A549 (cell line): ENCODE measurements around the gene ESYT2. TPM values are rescaled to one million over a fixed set of nuclear protein-coding genes. Genes with fewer than 3 reads are reported as not detected.
A peak's percentile ranks its signal among the peaks of the same experiment; 100 is the strongest.

Experiments
- ATAC-seq, 2 experiments: fragments of 200-7000 bp in 1 of 2; fragments of >200 bp in 1 of 2; cut with Nextera tagmentation in 1 of 2; cut with Tn5 transposase in 1 of 2; 3 replicates each; pipeline versions ENCODE4 v1.8.0 to v1.9.1; 2018 to 2020; ENCODE audit warnings: mild to moderate bottlenecking in 1 of 2, moderate library complexity in 1 of 2
- CTCF ChIA-PET: fragments of 300-600 bp; sonication (Branson Sonifier 250); formaldehyde crosslinking; extraction: SDS; loops from one replicate; lab custom pipeline; 2021; ENCODE audit warnings: antibody characterized with exemption, inconsistent platforms; lab: Yijun Ruan, JAX
- POLR2A ChIA-PET: fragments of 350-600 bp; formaldehyde crosslinking; extraction: SDS; loops from one replicate; lab custom pipeline; 2021; ENCODE audit warnings: antibody characterized with exemption, inconsistent platforms; lab: Yijun Ruan, JAX
- DNase-seq, 2 experiments: peaks; one replicate each; pipeline versions ENCODE4 v3.0.0 to v3.0.0-alpha.2; 2011 to 2016; ENCODE audit warnings: low read depth in 1 of 2, low spot score in 1 of 2
- FAIRE-seq: peaks from 2 replicates; lab custom pipeline; 2011; peaks lifted over from hg19 to GRCh38; lab: Jason Lieb, UNC
- H3K27ac ChIP-seq, 2 experiments: fragments of >200 bp; sonication (Bioruptor Twin); formaldehyde crosslinking; 3 replicates each; pipeline ENCODE4 v1.5.1; 2016 to 2017
- H3K4me1 ChIP-seq: fragments of >200 bp; sonication (Bioruptor Twin); formaldehyde crosslinking; 3 replicates; pipeline ENCODE4 v1.6.1; 2016
- H3K4me2 ChIP-seq: fragments of >200 bp; sonication (Bioruptor Twin); formaldehyde crosslinking; 3 replicates; pipeline ENCODE4 v1.6.1; 2016
- H3K4me3 ChIP-seq: fragments of >200 bp; sonication (Bioruptor Twin); formaldehyde crosslinking; 3 replicates; pipeline ENCODE4 v1.5.1; 2016
- H3K9me3 ChIP-seq: fragments of >200 bp; sonication (Bioruptor Twin); formaldehyde crosslinking; 3 replicates; pipeline ENCODE4 v1.6.1; 2016
- CHD2 ChIP-seq: fragments of 150-350 bp; IDR thresholded peaks from 2 replicates; pipeline ENCODE4 v1.6.1; 2014; ENCODE audit warnings: low read length; ENCODE audit not compliant: partially characterized antibody
- EP300 ChIP-seq, 2 experiments: fragments of >200 bp; sonication (Bioruptor Twin); formaldehyde crosslinking; IDR thresholded peaks; 2 replicates in 1 of 2; 3 replicates in 1 of 2; pipeline ENCODE4 v1.6.1; 2016 to 2017
- FOSL2 ChIP-seq, 2 experiments: fragments of 450-650 bp in 1 of 2; fragments of >200 bp in 1 of 2; sonication (Bioruptor Twin) in 1 of 2; formaldehyde crosslinking; IDR thresholded peaks; 2 replicates each; pipeline versions ENCODE4 v1.5.0 to v1.6.1; 2016 to 2020; ENCODE audit warnings: mild to moderate bottlenecking in 1 of 2, moderate library complexity in 1 of 2
- GATA3 ChIP-seq: IDR thresholded peaks from 2 replicates; pipeline ENCODE4 v1.6.1; 2012; ENCODE audit warnings: borderline replicate concordance
- HDAC2 ChIP-seq: fragments of 200-600 bp; sonication (generic); IDR thresholded peaks from 2 replicates; pipeline ENCODE4 v1.6.1; 2016
- HEYL ChIP-seq: fragments of 250-450 bp; sonication (Bioruptor Pico); IDR thresholded peaks from 2 replicates; pipeline ENCODE4 v1.8.0; 2021; ENCODE audit warnings: mild to moderate bottlenecking, moderate library complexity
- HOXB13 ChIP-seq: fragments of 250-450 bp; sonication (Bioruptor Pico); IDR thresholded peaks from 2 replicates; pipeline ENCODE4 v1.5.0; 2020; ENCODE audit warnings: low read depth, mild to moderate bottlenecking, moderate library complexity
- KDM5A ChIP-seq: fragments of 200-600 bp; sonication (generic); IDR thresholded peaks from 2 replicates; pipeline ENCODE4 v1.6.1; 2016; ENCODE audit warnings: antibody characterized with exemption, mild to moderate bottlenecking
- MYC ChIP-seq: IDR thresholded peaks from 2 replicates; pipeline ENCODE4 v1.6.1; 2012; ENCODE audit warnings: mild to moderate bottlenecking, inconsistent platforms, low read length, improper control_type of control experiment, borderline replicate concordance
- NPAS2 ChIP-seq: fragments of 250-450 bp; sonication (Bioruptor Pico); IDR thresholded peaks from 2 replicates; pipeline ENCODE4 v1.8.0; 2022; ENCODE audit warnings: mild to moderate bottlenecking, moderate library complexity, borderline replicate concordance
- NR3C1 ChIP-seq: fragments of >200 bp; sonication (Bioruptor Twin); formaldehyde crosslinking; IDR thresholded peaks from 3 replicates; pipeline ENCODE4 v1.6.1; 2017
- POLR2A ChIP-seq: IDR thresholded peaks from 2 replicates; pipeline ENCODE4 v1.6.1; 2012; ENCODE audit warnings: mild to moderate bottlenecking, low read length
- POLR2AphosphoS2 ChIP-seq: conservative IDR thresholded peaks from 2 replicates; pipeline ENCODE4 v1.6.1; 2012; ENCODE audit warnings: low read length, improper control_type of control experiment, inconsistent platforms
- RFX5 ChIP-seq: fragments of 450-650 bp; IDR thresholded peaks from 2 replicates; pipeline ENCODE4 v1.7.1; 2014; ENCODE audit warnings: antibody characterized with exemption, mild to moderate bottlenecking, moderate library complexity
- SMC3 ChIP-seq: fragments of >200 bp; sonication (Bioruptor Twin); formaldehyde crosslinking; IDR thresholded peaks from 3 replicates; pipeline ENCODE4 v1.6.1; 2018; ENCODE audit warnings: inconsistent platforms
- TP53 ChIP-seq: fragments of 250-450 bp; sonication (Bioruptor Pico); IDR thresholded peaks from 2 replicates; pipeline ENCODE4 v1.5.0; 2021; ENCODE audit warnings: mild to moderate bottlenecking, moderate library complexity
- WGBS: methylation state at CpG from one replicate; pipeline ENCODE4 v1.1.6; 2017; ENCODE audit errors: missing lambda C conversion rate; 5-methylcytosine and 5-hydroxymethylcytosine counted together
- polyA plus RNA-seq, 4 experiments: library from polyadenylated mRNA; depleted of rRNA in 3 of 4; stranded (reverse); fragments of >200 nt; fragmentation: RNase III in 1 of 4; extraction: RNeasy Plus Mini Kit Qiagen cat#74134 plus additional on column Dnase treatment in 1 of 4; gene quantifications; 2 replicates in 3 of 4; 3 replicates in 1 of 4; pipeline ENCODE4 v1.2.3, GENCODE V29; 2011 to 2017
- TF ChIP-seq, protein P1 (sequence below): fragments of 200-600 bp; sonication (generic); IDR thresholded peaks from 2 replicates; pipeline ENCODE4 v1.6.1; 2016; ENCODE audit warnings: antibody characterized with exemption, mild to moderate bottlenecking, moderate library complexity
- TF ChIP-seq, protein P2 (sequence below): fragments of >200 bp; sonication (Bioruptor Twin); formaldehyde crosslinking; IDR thresholded peaks from 2 replicates; pipeline ENCODE4 v1.6.1; 2016
- TF ChIP-seq, protein P3 (sequence below): fragments of >200 bp; sonication (Bioruptor Twin); formaldehyde crosslinking; IDR thresholded peaks from 3 replicates; pipeline ENCODE4 v1.6.1; 2016
- TF ChIP-seq, protein P4 (sequence below): fragments of 250-450 bp; sonication (Bioruptor Pico); IDR thresholded peaks from 2 replicates; pipeline ENCODE4 v1.5.0; 2021; ENCODE audit warnings: mild to moderate bottlenecking, moderate library complexity, borderline replicate concordance
- TF ChIP-seq, protein P5 (sequence below): fragments of 250-450 bp; sonication (Bioruptor Pico); IDR thresholded peaks from 2 replicates; pipeline ENCODE4 v1.5.0; 2020; ENCODE audit warnings: low read depth, mild to moderate bottlenecking, moderate library complexity

The ESYT2 gene
- polyA plus RNA-seq, 2 of the 4 experiments (the other 2 are of a cell fraction), result 45.8 to 77.0 TPM

DNA sequence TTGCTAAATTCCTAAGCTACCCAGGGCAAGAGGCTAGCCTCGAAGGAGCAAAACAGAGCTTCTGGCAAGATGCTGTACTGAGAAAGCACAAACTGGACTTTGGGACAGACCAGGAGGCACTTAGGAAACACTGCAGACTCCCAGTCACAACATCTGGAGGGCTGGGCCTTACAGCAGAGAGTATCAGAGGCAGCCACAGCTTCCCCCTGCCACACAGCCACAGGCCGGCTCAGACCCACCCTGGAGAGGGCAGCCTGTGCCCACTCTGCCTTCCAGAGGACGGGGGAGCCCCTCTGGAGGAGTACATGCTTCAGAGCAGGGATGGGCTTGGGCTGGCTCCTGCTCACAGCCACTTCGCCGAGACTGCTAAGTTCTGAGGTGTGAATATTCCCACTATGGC, 17.4 kb downstream of the ESYT2 start (continued):
- TF ChIP-seq HOXB13 (CRISPR knock-in tag) (no peak), SMC3 (no peak), KDM5A (no peak), MYC (no peak)

DNA sequence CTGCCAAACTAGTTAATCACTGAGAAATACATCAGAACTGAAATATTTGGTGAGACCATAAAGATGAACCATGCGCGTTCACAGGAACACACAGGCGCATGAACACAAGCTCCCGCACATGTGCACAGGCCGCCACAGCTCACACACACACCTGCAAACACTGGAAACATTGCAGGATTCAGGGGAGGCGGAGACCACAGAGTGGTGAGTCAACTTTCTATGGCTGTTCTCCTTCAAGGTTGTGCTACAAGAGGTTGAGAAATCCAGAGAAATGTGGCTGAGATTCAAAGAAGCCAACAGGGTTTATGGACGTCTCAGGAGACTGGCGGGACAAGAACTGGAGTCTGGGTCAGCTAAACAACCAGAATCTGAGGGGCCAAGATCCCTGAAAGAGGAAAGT, 17.8 kb downstream of the ESYT2 start:
- H3K4me1 ChIP-seq, result peaks cover 57% of the 10 kb centered on the region
- FAIRE-seq (no peak), ATAC-seq (peak; percentile 70 to 75; a peak in 5 of 6 replicates), DNase-seq (peak in 1 of 2 experiments; percentile 55)
- WGBS, result 74% methylated on average over 8 of the region's 8 CpGs
- no peak overlapping the region for H3K4me3 ChIP-seq
- H3K9me3 ChIP-seq, result no peaks in the 10 kb centered on the region
- CTCF ChIA-PET, result interaction anchor here (1.0 to 1.7 kb wide), 4 partner anchors 8 to 165 kb away, joined by 3 read pairs; partner anchors contain the start of gene ESYT2
- POLR2A ChIA-PET, result interaction anchor here (0.6 to 1.5 kb wide), 3 partner anchors 18 to 106 kb away, joined by 4 to 6 read pairs (median 6); partner anchors contain the start of gene ESYT2
- peak overlapping the region; percentile 52 for H3K4me2 ChIP-seq
- peak overlapping the region; percentile 55 to 89 for H3K27ac ChIP-seq
- TF ChIP-seq POLR2A, result no peak
- TF ChIP-seq, protein P1, sequence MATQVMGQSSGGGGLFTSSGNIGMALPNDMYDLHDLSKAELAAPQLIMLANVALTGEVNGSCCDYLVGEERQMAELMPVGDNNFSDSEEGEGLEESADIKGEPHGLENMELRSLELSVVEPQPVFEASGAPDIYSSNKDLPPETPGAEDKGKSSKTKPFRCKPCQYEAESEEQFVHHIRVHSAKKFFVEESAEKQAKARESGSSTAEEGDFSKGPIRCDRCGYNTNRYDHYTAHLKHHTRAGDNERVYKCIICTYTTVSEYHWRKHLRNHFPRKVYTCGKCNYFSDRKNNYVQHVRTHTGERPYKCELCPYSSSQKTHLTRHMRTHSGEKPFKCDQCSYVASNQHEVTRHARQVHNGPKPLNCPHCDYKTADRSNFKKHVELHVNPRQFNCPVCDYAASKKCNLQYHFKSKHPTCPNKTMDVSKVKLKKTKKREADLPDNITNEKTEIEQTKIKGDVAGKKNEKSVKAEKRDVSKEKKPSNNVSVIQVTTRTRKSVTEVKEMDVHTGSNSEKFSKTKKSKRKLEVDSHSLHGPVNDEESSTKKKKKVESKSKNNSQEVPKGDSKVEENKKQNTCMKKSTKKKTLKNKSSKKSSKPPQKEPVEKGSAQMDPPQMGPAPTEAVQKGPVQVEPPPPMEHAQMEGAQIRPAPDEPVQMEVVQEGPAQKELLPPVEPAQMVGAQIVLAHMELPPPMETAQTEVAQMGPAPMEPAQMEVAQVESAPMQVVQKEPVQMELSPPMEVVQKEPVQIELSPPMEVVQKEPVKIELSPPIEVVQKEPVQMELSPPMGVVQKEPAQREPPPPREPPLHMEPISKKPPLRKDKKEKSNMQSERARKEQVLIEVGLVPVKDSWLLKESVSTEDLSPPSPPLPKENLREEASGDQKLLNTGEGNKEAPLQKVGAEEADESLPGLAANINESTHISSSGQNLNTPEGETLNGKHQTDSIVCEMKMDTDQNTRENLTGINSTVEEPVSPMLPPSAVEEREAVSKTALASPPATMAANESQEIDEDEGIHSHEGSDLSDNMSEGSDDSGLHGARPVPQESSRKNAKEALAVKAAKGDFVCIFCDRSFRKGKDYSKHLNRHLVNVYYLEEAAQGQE, result no peak
- no peak for TF ChIP-seq CHD2
- TF ChIP-seq POLR2AphosphoS2, result no peak
- TF ChIP-seq KDM5A, result no peak
- TF ChIP-seq, protein P2, sequence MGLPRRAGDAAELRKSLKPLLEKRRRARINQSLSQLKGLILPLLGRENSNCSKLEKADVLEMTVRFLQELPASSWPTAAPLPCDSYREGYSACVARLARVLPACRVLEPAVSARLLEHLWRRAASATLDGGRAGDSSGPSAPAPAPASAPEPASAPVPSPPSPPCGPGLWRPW, result no peak
- TF ChIP-seq, protein P3, sequence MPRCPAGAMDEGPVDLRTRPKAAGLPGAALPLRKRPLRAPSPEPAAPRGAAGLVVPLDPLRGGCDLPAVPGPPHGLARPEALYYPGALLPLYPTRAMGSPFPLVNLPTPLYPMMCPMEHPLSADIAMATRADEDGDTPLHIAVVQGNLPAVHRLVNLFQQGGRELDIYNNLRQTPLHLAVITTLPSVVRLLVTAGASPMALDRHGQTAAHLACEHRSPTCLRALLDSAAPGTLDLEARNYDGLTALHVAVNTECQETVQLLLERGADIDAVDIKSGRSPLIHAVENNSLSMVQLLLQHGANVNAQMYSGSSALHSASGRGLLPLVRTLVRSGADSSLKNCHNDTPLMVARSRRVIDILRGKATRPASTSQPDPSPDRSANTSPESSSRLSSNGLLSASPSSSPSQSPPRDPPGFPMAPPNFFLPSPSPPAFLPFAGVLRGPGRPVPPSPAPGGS, result no peak
- TF ChIP-seq GATA3, result no peak
- no peak for TF ChIP-seq TP53 (CRISPR knock-in tag)
- no peak for TF ChIP-seq RFX5
- no peak for TF ChIP-seq HDAC2
- no peak for TF ChIP-seq FOSL2 (IDR thresholded peaks at IDR 0.05)
- TF ChIP-seq FOSL2 (CRISPR knock-in tag; IDR thresholded peaks at IDR 0.05), result no peak
- no peak for TF ChIP-seq HEYL (CRISPR knock-in tag)
- no peak for TF ChIP-seq NR3C1

DNA sequence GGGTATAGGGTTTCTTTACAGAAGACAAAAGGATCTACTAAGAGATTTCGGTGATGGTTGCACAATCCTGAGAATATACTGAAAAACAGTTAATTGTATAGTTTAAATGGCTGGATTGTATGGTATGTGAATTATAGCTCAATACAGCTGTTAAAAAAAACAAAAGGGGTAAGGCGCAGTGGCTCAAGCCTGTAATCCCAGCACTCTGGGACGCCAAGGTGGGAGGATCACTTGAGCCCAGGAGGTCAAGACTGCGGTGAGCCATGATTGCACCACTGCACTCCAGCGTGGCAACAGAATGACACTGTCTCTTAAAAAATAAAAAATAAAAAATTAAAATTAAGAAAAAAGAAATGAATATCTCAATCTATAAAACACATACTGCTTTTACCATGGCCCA, 18.5 kb downstream of the ESYT2 start:
- peak overlapping the region; percentile 55 to 89; a peak in 5 of 6 replicates for H3K27ac ChIP-seq
- DNase-seq (no peak), FAIRE-seq (no peak), ATAC-seq (no peak)
- POLR2A ChIA-PET, result interaction anchor here (0.6 to 1.5 kb wide), 3 partner anchors 18 to 105 kb away, joined by 4 to 6 read pairs (median 6); partner anchors contain the start of gene ESYT2
- no peak for TF ChIP-seq RFX5
- TF ChIP-seq, protein P4, sequence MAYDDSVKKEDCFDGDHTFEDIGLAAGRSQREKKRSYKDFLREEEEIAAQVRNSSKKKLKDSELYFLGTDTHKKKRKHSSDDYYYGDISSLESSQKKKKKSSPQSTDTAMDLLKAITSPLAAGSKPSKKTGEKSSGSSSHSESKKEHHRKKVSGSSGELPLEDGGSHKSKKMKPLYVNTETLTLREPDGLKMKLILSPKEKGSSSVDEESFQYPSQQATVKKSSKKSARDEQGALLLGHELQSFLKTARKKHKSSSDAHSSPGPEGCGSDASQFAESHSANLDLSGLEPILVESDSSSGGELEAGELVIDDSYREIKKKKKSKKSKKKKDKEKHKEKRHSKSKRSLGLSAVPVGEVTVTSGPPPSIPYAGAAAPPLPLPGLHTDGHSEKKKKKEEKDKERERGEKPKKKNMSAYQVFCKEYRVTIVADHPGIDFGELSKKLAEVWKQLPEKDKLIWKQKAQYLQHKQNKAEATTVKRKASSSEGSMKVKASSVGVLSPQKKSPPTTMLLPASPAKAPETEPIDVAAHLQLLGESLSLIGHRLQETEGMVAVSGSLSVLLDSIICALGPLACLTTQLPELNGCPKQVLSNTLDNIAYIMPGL (CRISPR knock-in tag), result no peak
- TF ChIP-seq EP300 (IDR thresholded peaks at IDR 0.05), result no peak
- no peak for TF ChIP-seq HDAC2
- TF ChIP-seq NPAS2 (CRISPR knock-in tag), result no peak
- TF ChIP-seq, protein P5, sequence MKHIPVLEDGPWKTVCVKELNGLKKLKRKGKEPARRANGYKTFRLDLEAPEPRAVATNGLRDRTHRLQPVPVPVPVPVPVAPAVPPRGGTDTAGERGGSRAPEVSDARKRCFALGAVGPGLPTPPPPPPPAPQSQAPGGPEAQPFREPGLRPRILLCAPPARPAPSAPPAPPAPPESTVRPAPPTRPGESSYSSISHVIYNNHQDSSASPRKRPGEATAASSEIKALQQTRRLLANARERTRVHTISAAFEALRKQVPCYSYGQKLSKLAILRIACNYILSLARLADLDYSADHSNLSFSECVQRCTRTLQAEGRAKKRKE, result no peak
- H3K4me1 ChIP-seq, result peaks cover 51% of the 10 kb centered on the region
- CTCF ChIA-PET, result interaction anchor here (1.0 to 1.7 kb wide), 3 partner anchors 8 to 18 kb away, joined by 3 read pairs; partner anchors contain the start of gene ESYT2
- H3K4me2 ChIP-seq, result peak overlapping the region; percentile 52
- no peaks in the 10 kb centered on the region for H3K9me3 ChIP-seq
- WGBS, result 93% methylated on average over 5 of the region's 5 CpGs
- H3K4me3 ChIP-seq, result no peak overlapping the region
